H1 (cell line): Measurements from ENCODE around the gene FSIP1. TPM values are rescaled to one million over a fixed set of nuclear protein-coding genes. Genes with fewer than 3 reads are reported as not detected.

Experiments
- CTCF ChIA-PET: fragments of 300-600 bp; sonication (Branson Sonifier 250); formaldehyde crosslinking; loops from one replicate; lab custom pipeline; 2021; ENCODE audit not compliant: partially characterized antibody; lab: Charles Lee
- POLR2A ChIA-PET: fragments of 300-600 bp; sonication (Branson Sonifier 250); formaldehyde crosslinking; loops from one replicate; lab custom pipeline; 2021; ENCODE audit warnings: inconsistent platforms; ENCODE audit not compliant: partially characterized antibody; lab: Charles Lee
- DNase-seq, 2 experiments: peaks; one replicate each; pipeline versions ENCODE4 v3.0.0 to v3.0.0-alpha.2; 2010 to 2022; ENCODE audit warnings: low spot score in 2 of 2, low read depth in 1 of 2, mixed read lengths in 1 of 2
- FAIRE-seq: peaks from 2 replicates; lab custom pipeline; 2011; peaks lifted over from hg19 to GRCh38; lab: Jason Lieb, UNC
- H2AFZ ChIP-seq: 2 replicates; pipeline ENCODE4 v1.8.1; 2012; ENCODE audit warnings: low read length, inconsistent platforms
- H2AK5ac ChIP-seq: 2 replicates; pipeline ENCODE4 v1.6.1; 2013; ENCODE audit warnings: low read depth, low read length
- H2BK120ac ChIP-seq: replicated peaks from 2 replicates; pipeline ENCODE3; 2013; ENCODE audit warnings: low read depth, low read length, inconsistent platforms
- H2BK12ac ChIP-seq: 2 replicates; pipeline ENCODE4 v1.6.1; 2013; ENCODE audit warnings: low read depth, low read length
- H2BK15ac ChIP-seq: 2 replicates; pipeline ENCODE4 v1.6.1; 2013; ENCODE audit warnings: low read length
- H2BK20ac ChIP-seq: 2 replicates; pipeline ENCODE4 v1.6.1; 2013; ENCODE audit warnings: low read length
- H2BK5ac ChIP-seq: 2 replicates; pipeline ENCODE4 v1.6.1; 2013; ENCODE audit warnings: low read depth, low read length
- H3K14ac ChIP-seq: 2 replicates; pipeline ENCODE4 v1.6.1; 2013; ENCODE audit warnings: inconsistent platforms; ENCODE audit not compliant: insufficient read length
- H3K18ac ChIP-seq: 2 replicates; pipeline ENCODE4 v1.6.1; 2013; ENCODE audit warnings: low read length; ENCODE audit errors: extremely low read depth
- H3K23ac ChIP-seq: 2 replicates; pipeline ENCODE4 v1.6.1; 2013; ENCODE audit warnings: inconsistent platforms; ENCODE audit not compliant: insufficient read length
- H3K23me2 ChIP-seq: 2 replicates; pipeline ENCODE4 v1.6.1; 2013; ENCODE audit warnings: low read depth, low read length
- H3K27ac ChIP-seq: 2 replicates; pipeline ENCODE4 v1.6.1; 2011; ENCODE audit warnings: low read depth, low read length, inconsistent platforms
- H3K27me3 ChIP-seq, 4 experiments: replicated peaks in 1 of 4; 1 replicate in 1 of 4; 2 replicates in 3 of 4; pipeline versions ENCODE4 v1.6.1 to v1.8.1; 2011 to 2013; ENCODE audit warnings: low read length in 3 of 4, mild to moderate bottlenecking in 3 of 4, inconsistent platforms in 2 of 4, mixed read lengths in 2 of 4, moderate library complexity in 1 of 4; ENCODE audit not compliant: control insufficient read depth in 3 of 4, insufficient read depth in 3 of 4; ENCODE audit errors: extremely low read depth in 1 of 4
- H3K36me3 ChIP-seq, 4 experiments: 2 replicates each; pipeline versions ENCODE4 v1.6.1 to v1.8.1; 2011 to 2013; ENCODE audit warnings: mild to moderate bottlenecking in 4 of 4, low read length in 3 of 4, moderate library complexity in 2 of 4, control low read depth in 1 of 4, inconsistent platforms in 1 of 4; ENCODE audit not compliant: insufficient read depth in 4 of 4, control insufficient read depth in 2 of 4
- H3K4ac ChIP-seq: replicated peaks from 2 replicates; pipeline ENCODE3; 2013; ENCODE audit warnings: low read length, low read depth, mixed read lengths, inconsistent platforms; ENCODE audit not compliant: insufficient read length
- H3K4me1 ChIP-seq, 4 experiments: replicated peaks in 1 of 4; 1 replicate in 1 of 4; 2 replicates in 3 of 4; pipeline versions ENCODE4 v1.6.1 to v1.8.1; 2011 to 2013; ENCODE audit warnings: low read length in 3 of 4, inconsistent platforms in 2 of 4, mixed read lengths in 1 of 4; ENCODE audit not compliant: insufficient read depth in 4 of 4, control insufficient read depth in 3 of 4
- H3K4me2 ChIP-seq, 2 experiments: 2 replicates each; pipeline versions ENCODE4 v1.6.1 to v1.8.1; 2011 to 2013; ENCODE audit warnings: low read depth in 2 of 2, low read length in 2 of 2, control low read depth in 1 of 2, inconsistent platforms in 1 of 2, mild to moderate bottlenecking in 1 of 2; ENCODE audit not compliant: insufficient read depth in 1 of 2
- H3K4me3 ChIP-seq, 4 experiments: fragments of 200-600, 300-600 bp in 1 of 4; sonication (generic), shearing (Covaris generic), sonication (Bioruptor Twin) in 1 of 4; 2 replicates each; pipeline versions ENCODE4 v1.5.1 to v1.8.1; 2011 to 2016; ENCODE audit warnings: low read length in 4 of 4, low read depth in 3 of 4, control low read depth in 2 of 4, inconsistent platforms in 2 of 4, mild to moderate bottlenecking in 2 of 4, mixed read lengths in 1 of 4, moderate library complexity in 1 of 4; ENCODE audit not compliant: insufficient read depth in 2 of 4; ENCODE audit errors: extremely low read depth in 1 of 4
- H3K56ac ChIP-seq: replicated peaks from 2 replicates; pipeline ENCODE3; 2013; ENCODE audit warnings: low read depth, mild to moderate bottlenecking, mixed read lengths, low read length, inconsistent platforms; ENCODE audit not compliant: insufficient read length
- H3K79me1 ChIP-seq: 2 replicates; pipeline ENCODE4 v1.6.1; 2013; ENCODE audit warnings: low read depth, low read length, control low read depth
- H3K79me2 ChIP-seq, 2 experiments: 2 replicates each; pipeline versions ENCODE4 v1.6.1 to v1.8.1; 2012 to 2013; ENCODE audit warnings: low read length in 2 of 2, mild to moderate bottlenecking in 2 of 2, inconsistent platforms in 1 of 2; ENCODE audit not compliant: insufficient read depth in 2 of 2, control insufficient read depth in 1 of 2
- H3K9ac ChIP-seq, 4 experiments: replicated peaks in 1 of 4; 1 replicate in 1 of 4; 2 replicates in 3 of 4; pipeline versions ENCODE4 v1.6.1 to v1.8.1; 2011 to 2013; ENCODE audit warnings: low read depth in 3 of 4, low read length in 3 of 4, control low read depth in 2 of 4, mild to moderate bottlenecking in 2 of 4, moderate library complexity in 2 of 4, inconsistent platforms in 1 of 4; ENCODE audit errors: extremely low read depth in 1 of 4
- H3K9me3 ChIP-seq, 2 experiments: 2 replicates each; pipeline versions ENCODE4 v1.6.1 to v1.8.1; 2012 to 2013; ENCODE audit warnings: mild to moderate bottlenecking in 2 of 2, moderate library complexity in 2 of 2, control low read depth in 1 of 2, inconsistent platforms in 1 of 2, low read depth in 1 of 2, low read length in 1 of 2, mixed read lengths in 1 of 2; ENCODE audit not compliant: insufficient read depth in 2 of 2
- H4K20me1 ChIP-seq, 2 experiments: replicated peaks in 1 of 2; 2 replicates each; pipeline versions ENCODE3 to v1.8.1; 2011 to 2013; ENCODE audit warnings: inconsistent platforms in 2 of 2, low read length in 2 of 2, mild to moderate bottlenecking in 1 of 2; ENCODE audit not compliant: insufficient read depth in 2 of 2, control insufficient read depth in 1 of 2
- H4K5ac ChIP-seq: 2 replicates; pipeline ENCODE4 v1.6.1; 2013; ENCODE audit warnings: low read length, low read depth, mixed read lengths, inconsistent platforms; ENCODE audit not compliant: insufficient read length
- H4K8ac ChIP-seq: 2 replicates; pipeline ENCODE4 v1.8.0; 2013; ENCODE audit warnings: mild to moderate bottlenecking, moderate library complexity, low read length, inconsistent platforms; ENCODE audit not compliant: insufficient read depth; ENCODE audit errors: extremely low read depth
- H4K91ac ChIP-seq: replicated peaks from 2 replicates; pipeline ENCODE3; 2013; ENCODE audit warnings: low read length, mixed read lengths, inconsistent platforms; ENCODE audit not compliant: insufficient read length
- CHD1 ChIP-seq: IDR thresholded peaks from 2 replicates; pipeline ENCODE4 v1.6.1; 2012; ENCODE audit warnings: low read depth, low read length, improper control_type of control experiment
- KDM1A ChIP-seq: fragments of 200-600, 300-600 bp; sonication (generic); IDR thresholded peaks from 2 replicates; pipeline ENCODE4 v1.7.1; 2016; ENCODE audit warnings: mild to moderate bottlenecking, low read length, borderline replicate concordance
- SAP30 ChIP-seq: fragments of 300-600 bp; sonication (generic); IDR thresholded peaks from 2 replicates; pipeline ENCODE4 v1.7.1; 2012; ENCODE audit warnings: low read length, moderate library complexity, mild to moderate bottlenecking, inconsistent platforms; ENCODE audit not compliant: insufficient read depth, insufficient replicate concordance
- SP2 ChIP-seq: IDR thresholded peaks from 2 replicates; pipeline ENCODE4 v1.6.1; 2012; ENCODE audit warnings: mild to moderate bottlenecking, low read length, inconsistent platforms
- TAF1 ChIP-seq: IDR thresholded peaks from 2 replicates; pipeline ENCODE4 v1.6.1; 2011; ENCODE audit warnings: mild to moderate bottlenecking, low read depth, low read length
- ZNF274 ChIP-seq: IDR thresholded peaks from 2 replicates; pipeline ENCODE4 v1.7.0; 2012; ENCODE audit warnings: low read length, borderline replicate concordance; ENCODE audit errors: extremely low read depth
- WGBS, 2 experiments: shearing (Covaris generic) in 1 of 2; methylation state at CpG; one replicate each; pipeline versions ENCODE4 v1.1.6 to v1.1.7; 2013 to 2015; ENCODE audit warnings: low lambda C conversion rate in 2 of 2, mixed read lengths in 2 of 2, inconsistent platforms in 1 of 2, low coverage in 1 of 2, missing lambda C conversion rate in 1 of 2; ENCODE audit not compliant: insufficient replicate concordance in 2 of 2, insufficient coverage in 1 of 2, insufficient read length in 1 of 2; ENCODE audit errors: extremely low coverage in 1 of 2, missing lambda C conversion rate in 1 of 2; 5-methylcytosine and 5-hydroxymethylcytosine counted together
- polyA plus RNA-seq, 7 experiments: library from polyadenylated mRNA; depleted of rRNA in 3 of 7; stranded (reverse) in 5 of 7; unstranded in 2 of 7; fragments of >200 nt in 5 of 7; fragments of 200-250 nt in 2 of 7; gene quantifications; 1 replicate in 5 of 7; 2 replicates in 1 of 7; 4 replicates in 1 of 7; pipeline versions ENCODE4 v1.2.1 to v1.2.3, GENCODE V29; 2011 to 2013; ENCODE audit warnings: missing spikeins in 2 of 7, mixed read lengths in 2 of 7
- total RNA-seq: library from RNA; stranded (reverse); fragmentation: NEBNext Ultra II Directional; extraction: Animal tissue kit (Norgen Biotek cat#: 25700); gene quantifications from 2 replicates; pipeline ENCODE4 v1.2.1, GENCODE V29; 2021
- TF ChIP-seq, protein P1 (sequence below), 3 experiments: IDR thresholded peaks; 1 replicate in 2 of 3; 2 replicates in 1 of 3; pipeline versions ENCODE4 v1.5.1 to v1.6.1; 2011; ENCODE audit warnings: low read length in 3 of 3, mild to moderate bottlenecking in 3 of 3, inconsistent platforms in 2 of 3, low read depth in 1 of 3, moderate library complexity in 1 of 3; ENCODE audit not compliant: insufficient read depth in 1 of 3; ENCODE audit errors: control extremely low read depth in 1 of 3

The FSIP1 gene
- total and polyA plus RNA-seq, 2 of the 8 experiments (the other 6 are each of a cell fraction or from before 2014, with no cell fraction given) = 0.18 to 1.3 TPM

GRCh38 chr15:39717134-39717533 is 65.5 kb downstream of the FSIP1 start:
- POLR2A ChIA-PET = interaction anchor here (1.0 kb wide), 1 partner anchor 137 kb away, joined by 3 read pairs; the partner anchor contains the start of gene THBS1
- Histone ChIP-seq H3K18ac (no peak overlapping the region), H3K14ac (no peak overlapping the region), H2AFZ (no peak overlapping the region), H4K20me1 (no peaks in the 10 kb centered on the region), H3K23me2 (no peaks in the 10 kb centered on the region; the same call in 1 of the 2 replicates), H4K91ac (no peak overlapping the region), H2BK12ac (no peak overlapping the region), H2BK20ac (no peak overlapping the region), H3K9me3 (no peaks in the 10 kb centered on the region), H3K27me3 (no peaks in the 10 kb centered on the region), H3K36me3 (no peaks in the 10 kb centered on the region), H2BK15ac (no peak overlapping the region), H3K4me2 (no peak overlapping the region), H3K56ac (no peak overlapping the region), H2AK5ac (no peak overlapping the region), H2BK120ac (no peak overlapping the region), H3K4me1 (no peaks in the 10 kb centered on the region), H4K5ac (no peak overlapping the region), H3K4ac (no peak overlapping the region), H3K79me1 (no peaks in the 10 kb centered on the region), H3K9ac (no peak overlapping the region), H3K23ac (no peak overlapping the region), H4K8ac (no peak overlapping the region), H3K4me3 (no peak overlapping the region), H3K27ac (no peak overlapping the region), H3K79me2 (no peaks in the 10 kb centered on the region), H2BK5ac (no peak overlapping the region)
- no peak for FAIRE-seq
- 87% methylated on average over 1 of the region's 1 CpG; no CpG with 5 or more reads in 1 of the 2 experiments for WGBS, 2 experiments
- DNase-seq = no peak
- CTCF ChIA-PET = interaction anchor here (0.8 to 3.7 kb wide), 8 partner anchors 9 to 123 kb away, joined by 3 to 14 read pairs (median 3); no protein-coding TSS in a partner anchor
- TF ChIP-seq, protein P1, sequence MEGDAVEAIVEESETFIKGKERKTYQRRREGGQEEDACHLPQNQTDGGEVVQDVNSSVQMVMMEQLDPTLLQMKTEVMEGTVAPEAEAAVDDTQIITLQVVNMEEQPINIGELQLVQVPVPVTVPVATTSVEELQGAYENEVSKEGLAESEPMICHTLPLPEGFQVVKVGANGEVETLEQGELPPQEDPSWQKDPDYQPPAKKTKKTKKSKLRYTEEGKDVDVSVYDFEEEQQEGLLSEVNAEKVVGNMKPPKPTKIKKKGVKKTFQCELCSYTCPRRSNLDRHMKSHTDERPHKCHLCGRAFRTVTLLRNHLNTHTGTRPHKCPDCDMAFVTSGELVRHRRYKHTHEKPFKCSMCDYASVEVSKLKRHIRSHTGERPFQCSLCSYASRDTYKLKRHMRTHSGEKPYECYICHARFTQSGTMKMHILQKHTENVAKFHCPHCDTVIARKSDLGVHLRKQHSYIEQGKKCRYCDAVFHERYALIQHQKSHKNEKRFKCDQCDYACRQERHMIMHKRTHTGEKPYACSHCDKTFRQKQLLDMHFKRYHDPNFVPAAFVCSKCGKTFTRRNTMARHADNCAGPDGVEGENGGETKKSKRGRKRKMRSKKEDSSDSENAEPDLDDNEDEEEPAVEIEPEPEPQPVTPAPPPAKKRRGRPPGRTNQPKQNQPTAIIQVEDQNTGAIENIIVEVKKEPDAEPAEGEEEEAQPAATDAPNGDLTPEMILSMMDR (IDR thresholded peaks at IDR 0.05; ENCODE audit: control extremely low read depth in 1 of 3, insufficient read depth in 1 of 3, low read depth in 1 of 3, low read length in 3 of 3) = no peak
- TF ChIP-seq SAP30 (no peak), CHD1 (no peak), ZNF274 (no peak), KDM1A (no peak), SP2 (no peak), TAF1 (no peak)
- TF ChIP-seq, all 59 proteins: peak for 0
